ENCODE measurements around the gene RPL13A. TPM values are rescaled to one million over a fixed set of nuclear protein-coding genes. Genes with fewer than 3 reads are reported as not detected.
A peak's percentile ranks its signal among the peaks of the same experiment; 100 is the strongest.
"Not testable (repeated sequence)": the region's sequence is repeated elsewhere in the genome, so short reads cannot be mapped to it uniquely, and the experiment has no call there.

RPL13A gene
- total RNA-seq, 1 donor from 2014 or later: 1,688 TPM

- no peak for DNase-seq (ENCODE audit: low read depth)
Observed at GRCh38 chr19:49455773-49456172, 31.6 kb upstream of the RPL13A start.

GRCh38 chr19:49456326-49456725 is 31.1 kb upstream of the RPL13A start:
- no peak for DNase-seq (ENCODE audit: low read depth)

DNA sequence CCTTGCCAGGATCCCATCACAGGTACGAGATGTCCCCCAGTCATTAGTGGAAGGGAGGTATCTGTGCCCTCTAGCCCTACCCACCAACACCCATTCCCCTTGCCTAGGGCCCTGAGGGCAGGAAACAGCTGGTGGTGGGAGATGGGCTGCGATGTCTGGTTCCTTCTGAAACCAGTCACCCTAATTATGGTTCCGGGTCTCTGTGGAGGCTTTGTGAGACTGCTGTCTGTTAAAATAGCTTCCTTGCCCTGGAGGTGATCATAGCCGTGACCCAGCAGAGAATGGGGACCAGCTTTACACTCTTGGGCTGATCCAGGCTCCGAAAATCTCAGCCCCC is 28.9 kb upstream of the RPL13A start:
- DNase-seq (ENCODE audit: low read depth): no peak

- no peak for DNase-seq (ENCODE audit: low read depth)
Observed at GRCh38 chr19:49459388-49459787, 28.0 kb upstream of the RPL13A start.

GRCh38 chr19:49461130-49461529 is 26.3 kb upstream of the RPL13A start:
- not testable (repeated sequence) for DNase-seq (ENCODE audit: low read depth)

GRCh38 chr19:49461656-49462055 is 25.8 kb upstream of the RPL13A start:
- DNase-seq (ENCODE audit: low read depth): no peak

- DNase-seq (ENCODE audit: low read depth): no peak
Observed at GRCh38 chr19:49462492-49462891, 24.9 kb upstream of the RPL13A start.

DNA sequence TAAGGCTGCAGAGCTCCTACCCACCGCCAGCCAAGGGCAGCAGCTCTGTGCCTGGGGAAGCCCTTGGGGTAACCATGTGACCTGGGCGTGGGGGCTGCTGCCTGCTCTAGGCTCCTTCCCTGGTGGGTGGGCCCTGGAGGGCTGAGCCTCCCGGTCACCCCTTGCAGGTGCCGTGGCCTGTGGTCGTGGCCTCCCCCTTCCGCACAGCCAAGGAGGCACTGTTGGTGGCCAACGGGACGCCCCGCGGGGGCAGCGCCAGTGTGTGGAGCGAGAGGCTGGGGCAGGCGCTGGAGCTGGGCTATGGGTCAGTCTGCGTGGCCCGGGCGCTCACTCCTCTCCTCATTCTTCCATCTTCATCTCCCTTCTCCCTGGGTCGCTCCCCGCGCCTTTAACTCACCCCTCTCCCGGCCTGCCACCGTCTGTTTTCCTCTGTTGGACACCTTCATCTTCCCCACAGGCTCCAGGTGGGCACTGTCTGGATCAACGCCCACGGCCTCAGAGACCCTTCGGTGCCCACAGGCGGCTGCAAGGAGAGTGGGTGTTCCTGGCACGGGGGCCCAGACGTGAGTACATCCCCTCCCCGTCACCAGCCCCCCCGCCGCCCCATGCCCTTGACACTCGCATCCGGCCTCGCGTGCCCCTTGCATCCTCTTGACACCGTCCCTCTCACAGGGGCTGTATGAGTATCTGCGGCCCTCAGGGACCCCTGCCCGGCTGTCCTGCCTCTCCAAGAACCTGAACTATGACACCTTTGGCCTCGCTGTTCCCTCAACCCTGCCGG is 23.3 kb upstream of the RPL13A start:
- no peak for DNase-seq (ENCODE audit: low read depth)

GRCh38 chr19:49465371-49465770 is 22.0 kb upstream of the RPL13A start:
- DNase-seq (ENCODE audit: low read depth): no peak

GRCh38 chr19:49468199-49468598 is 19.2 kb upstream of the RPL13A start:
- no peak for DNase-seq (ENCODE audit: low read depth)

GRCh38 chr19:49468746-49469447 is 18.5 kb upstream of the RPL13A start:
- peak; percentile 62 for DNase-seq (ENCODE audit: low read depth)

- no peak for DNase-seq (ENCODE audit: low read depth)
Observed at GRCh38 chr19:49469828-49470614, 17.4 kb upstream of the RPL13A start.

DNA sequence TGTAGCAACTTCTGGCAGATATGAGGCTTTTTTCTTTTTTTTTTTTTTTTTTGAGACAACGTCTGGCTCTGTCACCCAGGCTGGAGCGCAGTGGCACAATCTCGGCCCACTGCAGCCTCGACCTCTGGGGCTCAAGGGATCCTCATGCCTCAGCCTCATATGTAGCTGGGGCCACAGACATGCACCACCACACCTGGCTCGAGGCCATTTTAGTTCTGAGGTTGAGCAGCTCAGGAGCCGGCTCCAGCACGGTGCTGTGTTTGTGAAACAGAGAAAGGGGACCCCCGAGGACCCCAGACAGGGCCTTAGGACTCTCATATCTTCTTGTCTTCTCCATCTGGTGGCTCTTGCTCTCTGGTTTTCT is 16.8 kb upstream of the RPL13A start:
- no peak for DNase-seq (ENCODE audit: low read depth)

DNA sequence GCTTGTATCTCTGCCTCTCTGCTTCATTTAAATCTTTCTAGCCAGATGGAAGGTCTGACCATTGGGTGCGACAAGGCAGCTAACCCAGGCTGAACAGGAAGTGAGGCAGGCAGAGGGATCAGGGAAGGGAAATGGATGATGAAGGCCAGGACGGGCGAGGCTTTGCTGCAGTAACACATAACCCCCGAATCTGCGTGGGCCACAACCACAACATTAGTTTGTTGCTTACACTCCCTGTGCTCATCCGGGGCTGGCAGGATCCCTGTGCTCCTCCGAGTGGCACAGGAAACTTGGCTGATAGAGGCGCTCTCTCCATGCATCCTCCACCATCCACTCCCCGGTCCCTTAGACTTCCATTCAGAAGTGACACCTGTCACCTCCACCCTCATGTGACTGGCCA is 14.5 kb upstream of the RPL13A start:
- DNase-seq (ENCODE audit: low read depth): no peak

GRCh38 chr19:49473501-49473867 is 13.9 kb upstream of the RPL13A start:
- not testable (repeated sequence) for DNase-seq (ENCODE audit: low read depth)

GRCh38 chr19:49473868-49474541 is 13.4 kb upstream of the RPL13A start, which contains the start of gene FLT3LG:
Gene FLT3LG (plus strand): TSS chr19:49474215. CDS start chr19:49474640, 425 bp downstream.
- DNase-seq (ENCODE audit: low read depth): peak; percentile 73

- DNase-seq (ENCODE audit: low read depth): no peak
Observed at GRCh38 chr19:49474542-49474924, 12.9 kb upstream of the RPL13A start.

GRCh38 chr19:49475191-49475917 is 12.1 kb upstream of the RPL13A start:
- DNase-seq (ENCODE audit: low read depth): no peak

GRCh38 chr19:49475995-49476880 is 11.2 kb upstream of the RPL13A start:
- DNase-seq (ENCODE audit: low read depth): no peak

Measured in myocyte (in vitro differentiated cells).